H9 (cell line): Measurements from ENCODE around the gene ZNF764. TPM values are rescaled to one million over a fixed set of nuclear protein-coding genes. Genes with fewer than 3 reads are reported as not detected.

Source experiments
- DNase-seq: peaks from one replicate; pipeline ENCODE4 v3.0.0-alpha.2; 2017
- H2AFZ ChIP-seq: one replicate; pipeline ENCODE4 v1.6.1; 2013; ENCODE audit warnings: mild to moderate bottlenecking, low read length, control low read depth, moderate library complexity
- H2AK5ac ChIP-seq: 2 replicates; pipeline ENCODE4 v1.6.1; 2013; ENCODE audit warnings: low read length, control low read depth, mixed read lengths; ENCODE audit not compliant: insufficient read length
- H2BK120ac ChIP-seq: one replicate; pipeline ENCODE4 v1.6.1; 2013; ENCODE audit warnings: low read depth, mild to moderate bottlenecking, low read length, control low read depth, inconsistent platforms; ENCODE audit not compliant: poor library complexity, severe bottlenecking
- H2BK12ac ChIP-seq: 2 replicates; pipeline ENCODE4 v1.6.1; 2013; ENCODE audit warnings: low read length, control low read depth, mixed read lengths, low read depth; ENCODE audit not compliant: insufficient read length
- H2BK15ac ChIP-seq: 2 replicates; pipeline ENCODE4 v1.6.1; 2013; ENCODE audit warnings: low read depth, low read length, control low read depth
- H2BK20ac ChIP-seq: one replicate; pipeline ENCODE4 v1.6.1; 2013; ENCODE audit warnings: low read depth, mild to moderate bottlenecking, low read length, control low read depth, inconsistent platforms; ENCODE audit not compliant: poor library complexity, severe bottlenecking
- H2BK5ac ChIP-seq: 2 replicates; pipeline ENCODE4 v1.6.1; 2013; ENCODE audit warnings: low read length, control low read depth, mixed read lengths; ENCODE audit not compliant: insufficient read length
- H3K14ac ChIP-seq: 2 replicates; pipeline ENCODE4 v1.6.1; 2013; ENCODE audit warnings: low read length, control low read depth; ENCODE audit not compliant: insufficient read depth
- H3K18ac ChIP-seq: 2 replicates; pipeline ENCODE4 v1.6.1; 2013; ENCODE audit warnings: low read depth, mild to moderate bottlenecking, mixed read lengths, low read length, control low read depth; ENCODE audit not compliant: insufficient read length
- H3K23ac ChIP-seq: 2 replicates; pipeline ENCODE4 v1.6.1; 2013; ENCODE audit warnings: low read length, control low read depth, mixed read lengths, low read depth; ENCODE audit not compliant: insufficient read length
- H3K23me2 ChIP-seq: 2 replicates; pipeline ENCODE4 v1.6.1; 2013; ENCODE audit warnings: low read depth, mild to moderate bottlenecking, mixed read lengths, low read length, control low read depth; ENCODE audit not compliant: insufficient read length, poor library complexity, severe bottlenecking
- H3K27ac ChIP-seq: 2 replicates; pipeline ENCODE4 v1.5.1; 2013; ENCODE audit warnings: low read length, control low read depth, mixed read lengths, low read depth; ENCODE audit not compliant: insufficient read length
- H3K27me3 ChIP-seq: 2 replicates; pipeline ENCODE4 v1.6.1; 2013; ENCODE audit warnings: low read length, control low read depth, inconsistent platforms; ENCODE audit not compliant: insufficient read depth
- H3K4ac ChIP-seq: 2 replicates; pipeline ENCODE4 v1.6.1; 2013; ENCODE audit warnings: low read depth, mild to moderate bottlenecking, control low read depth, inconsistent platforms, low read length, moderate library complexity
- H3K4me1 ChIP-seq: 2 replicates; pipeline ENCODE4 v1.6.1; 2013; ENCODE audit warnings: low read length, control low read depth, inconsistent platforms; ENCODE audit not compliant: insufficient read depth
- H3K4me2 ChIP-seq: 2 replicates; pipeline ENCODE4 v1.6.1; 2013; ENCODE audit warnings: low read length, control low read depth, mixed read lengths; ENCODE audit not compliant: insufficient read length, insufficient read depth
- H3K56ac ChIP-seq: 2 replicates; pipeline ENCODE4 v1.6.1; 2013; ENCODE audit warnings: low read depth, mild to moderate bottlenecking, mixed read lengths, low read length, control low read depth; ENCODE audit not compliant: insufficient read length
- H3K79me1 ChIP-seq: 2 replicates; pipeline ENCODE4 v1.6.1; 2013; ENCODE audit warnings: low read depth, mild to moderate bottlenecking, moderate library complexity, low read length, control low read depth, inconsistent platforms; ENCODE audit not compliant: insufficient read depth, poor library complexity, severe bottlenecking
- H3K79me2 ChIP-seq: 2 replicates; pipeline ENCODE4 v1.6.1; 2013; ENCODE audit warnings: low read length, control low read depth, inconsistent platforms; ENCODE audit not compliant: insufficient read depth
- H3K9ac ChIP-seq: 2 replicates; pipeline ENCODE4 v1.6.1; 2013; ENCODE audit warnings: low read length, control low read depth, mixed read lengths; ENCODE audit not compliant: insufficient read length; ENCODE audit errors: extremely low read depth
- H3K9me3 ChIP-seq: one replicate; pipeline ENCODE4 v1.6.1; 2013; ENCODE audit warnings: low read depth, low read length, inconsistent platforms; ENCODE audit not compliant: control insufficient read depth
- H3T11ph ChIP-seq: one replicate; pipeline ENCODE4 v1.6.1; 2013; ENCODE audit warnings: mild to moderate bottlenecking, low read length, control low read depth, inconsistent platforms
- H4K20me1 ChIP-seq: one replicate; pipeline ENCODE4 v1.6.1; 2013; ENCODE audit not compliant: control insufficient read depth, insufficient read length, insufficient read depth
- H4K5ac ChIP-seq: 2 replicates; pipeline ENCODE4 v1.6.1; 2013; ENCODE audit warnings: low read depth, mild to moderate bottlenecking, mixed read lengths, low read length, control low read depth; ENCODE audit not compliant: insufficient read length
- H4K8ac ChIP-seq: replicated peaks from 2 replicates; pipeline ENCODE4 v1.6.1; 2013; ENCODE audit warnings: low read length, control low read depth, mixed read lengths, low read depth; ENCODE audit not compliant: insufficient read length
- H4K91ac ChIP-seq: 2 replicates; pipeline ENCODE4 v1.6.1; 2013; ENCODE audit warnings: low read depth, mild to moderate bottlenecking, moderate library complexity, mixed read lengths, low read length, control low read depth; ENCODE audit not compliant: insufficient read length
- H3K27ac Mint-ChIP-seq, 3 experiments: 2 replicates in 2 of 3; 3 replicates in 1 of 3; pipeline ENCODE4 v1.8.0; 2020 to 2021; ENCODE audit warnings: mixed read lengths in 3 of 3, mild to moderate bottlenecking in 1 of 3, moderate library complexity in 1 of 3
- H3K27me3 Mint-ChIP-seq: 2 replicates; pipeline ENCODE4 v1.8.0; 2021; ENCODE audit warnings: low read depth, mild to moderate bottlenecking, moderate library complexity, mixed read lengths
- H3K36me3 Mint-ChIP-seq, 3 experiments: 2 replicates in 2 of 3; 3 replicates in 1 of 3; pipeline ENCODE4 v1.8.0; 2020 to 2021; ENCODE audit warnings: low read depth in 3 of 3, mixed read lengths in 3 of 3; ENCODE audit not compliant: insufficient read depth in 1 of 3
- H3K4me1 Mint-ChIP-seq, 2 experiments: 2 replicates each; pipeline ENCODE4 v1.8.0; 2020; ENCODE audit warnings: mixed read lengths in 2 of 2
- H3K4me3 Mint-ChIP-seq, 2 experiments: 2 replicates in 1 of 2; 3 replicates in 1 of 2; pipeline ENCODE4 v1.8.0; 2020 to 2021; ENCODE audit warnings: mild to moderate bottlenecking in 2 of 2, mixed read lengths in 2 of 2, moderate library complexity in 1 of 2
- H3K9me3 Mint-ChIP-seq, 2 experiments: 2 replicates in 1 of 2; 3 replicates in 1 of 2; pipeline ENCODE4 v1.8.0; 2020; ENCODE audit warnings: mild to moderate bottlenecking in 2 of 2, mixed read lengths in 2 of 2, moderate library complexity in 1 of 2
- WGBS: extraction: QIAGEN DNeasy Blood & Tissue Kit; methylation state at CpG from one replicate; pipeline ENCODE4 v1.1.7; 2013; ENCODE audit warnings: missing lambda C conversion rate, low lambda C conversion rate, mixed read lengths; ENCODE audit not compliant: insufficient read length; ENCODE audit errors: extremely low coverage; 5-methylcytosine and 5-hydroxymethylcytosine counted together
- total RNA-seq: library from RNA; stranded (reverse); gene quantifications from 2 replicates; pipeline ENCODE4 v1.2.1, GENCODE V29; 2021
- TF ChIP-seq, protein P1 (sequence below): fragments of 200-600 bp; sonication (generic); conservative IDR thresholded peaks from 3 replicates; pipeline ENCODE4 v1.8.0; 2021; ENCODE audit warnings: antibody characterized with exemption, mild to moderate bottlenecking

ZNF764 gene
- total RNA-seq, 1 experiment from 2014 or later: 11.4 TPM

GRCh38 chr16:30581457-30581856 is 23.3 kb upstream of the ZNF764 start:
- peaks cover 7 to 10% of the 10 kb centered on the region in 2 experiments for H3K4me1 Mint-ChIP-seq
- Histone ChIP-seq H2BK5ac (no peak overlapping the region), H3K18ac (no peak overlapping the region), H3K79me1 (no peaks in the 10 kb centered on the region), H3K27ac (no peak overlapping the region), H2BK15ac (no peak overlapping the region), H3K4me1 (no peaks in the 10 kb centered on the region; the same call in 1 of the 2 replicates), H3K23ac (no peak overlapping the region), H3K4me2 (no peak overlapping the region), H2BK20ac (no peak overlapping the region), H2BK12ac (no peak overlapping the region), H3K27me3 (no peaks in the 10 kb centered on the region), H3K14ac (no peak overlapping the region), H3K79me2 (no peaks in the 10 kb centered on the region), H3K56ac (no peak overlapping the region), H3K23me2 (peaks cover 7% of the 10 kb centered on the region), H4K5ac (no peak overlapping the region), H4K91ac (no peak overlapping the region), H4K20me1 (no peaks in the 10 kb centered on the region), H2AFZ (no peak overlapping the region), H2AK5ac (no peak overlapping the region), H4K8ac (no peak overlapping the region), H2BK120ac (no peak overlapping the region), H3K9me3 (no peaks in the 10 kb centered on the region), H3T11ph (no peak overlapping the region), H3K4ac (no peak overlapping the region), H3K9ac (no peak overlapping the region)
- no CpG with 5 or more reads among the region's 7 CpGs for WGBS
- no peak overlapping the region; a peak in 1 of 7 replicates for H3K27ac Mint-ChIP-seq
- TF ChIP-seq, protein P1, sequence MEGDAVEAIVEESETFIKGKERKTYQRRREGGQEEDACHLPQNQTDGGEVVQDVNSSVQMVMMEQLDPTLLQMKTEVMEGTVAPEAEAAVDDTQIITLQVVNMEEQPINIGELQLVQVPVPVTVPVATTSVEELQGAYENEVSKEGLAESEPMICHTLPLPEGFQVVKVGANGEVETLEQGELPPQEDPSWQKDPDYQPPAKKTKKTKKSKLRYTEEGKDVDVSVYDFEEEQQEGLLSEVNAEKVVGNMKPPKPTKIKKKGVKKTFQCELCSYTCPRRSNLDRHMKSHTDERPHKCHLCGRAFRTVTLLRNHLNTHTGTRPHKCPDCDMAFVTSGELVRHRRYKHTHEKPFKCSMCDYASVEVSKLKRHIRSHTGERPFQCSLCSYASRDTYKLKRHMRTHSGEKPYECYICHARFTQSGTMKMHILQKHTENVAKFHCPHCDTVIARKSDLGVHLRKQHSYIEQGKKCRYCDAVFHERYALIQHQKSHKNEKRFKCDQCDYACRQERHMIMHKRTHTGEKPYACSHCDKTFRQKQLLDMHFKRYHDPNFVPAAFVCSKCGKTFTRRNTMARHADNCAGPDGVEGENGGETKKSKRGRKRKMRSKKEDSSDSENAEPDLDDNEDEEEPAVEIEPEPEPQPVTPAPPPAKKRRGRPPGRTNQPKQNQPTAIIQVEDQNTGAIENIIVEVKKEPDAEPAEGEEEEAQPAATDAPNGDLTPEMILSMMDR: no peak
- no peaks in the 10 kb centered on the region for H3K9me3 Mint-ChIP-seq
- no peaks in the 10 kb centered on the region for H3K27me3 Mint-ChIP-seq
- no peak overlapping the region for H3K4me3 Mint-ChIP-seq
- no peak for DNase-seq
- H3K36me3 Mint-ChIP-seq: peaks cover 8 to 60% (median 25%) of the 10 kb centered on the region in 3 experiments; a peak in 6 of 7 replicates
